Lower leg skin (tissue), 4 donors: ENCODE results near the gene GPC6. TPM values are rescaled to one million over a fixed set of nuclear protein-coding genes. Genes with fewer than 3 reads are reported as not detected.

Source experiments
- DNase-seq, 2 donors: peaks; one replicate each; pipeline ENCODE4 v3.0.0-alpha.2; 2019; ENCODE audit warnings: low spot score in 2 of 2
- H3K4me3 ChIP-seq: fragments of 200-600 bp; sonication (generic); 2 replicates; pipeline ENCODE4 v1.5.1; 2017; ENCODE audit warnings: mild to moderate bottlenecking, low read depth; ENCODE audit not compliant: poor library complexity, severe bottlenecking
- CTCF ChIP-seq, 3 donors: fragments of 450-650 bp; IDR thresholded peaks; one replicate each; pipeline ENCODE4 v1.5.1; 2016; ENCODE audit warnings: antibody characterized with exemption in 3 of 3, mild to moderate bottlenecking in 3 of 3, moderate library complexity in 2 of 3
- POLR2A ChIP-seq, 2 donors: fragments of 450-650 bp; IDR thresholded peaks; one replicate each; pipeline ENCODE4 v1.6.1; 2016 to 2017; ENCODE audit warnings: antibody characterized with exemption in 2 of 2, mild to moderate bottlenecking in 1 of 2, moderate library complexity in 1 of 2
- WGBS, 2 donors: methylation state at CpG; one replicate each; pipeline ENCODE4 v1.1.5; 2018; 5-methylcytosine and 5-hydroxymethylcytosine counted together
- intact Hi-C: fragments of 100-400 bp; cut with DNase I; formaldehyde crosslinking; loops from one replicate; pipeline ENCODE4 v1.15.0; 2023; ENCODE audit warnings: low total_unique reads
- total RNA-seq, 4 donors: library from RNA; depleted of rRNA; stranded (reverse); fragments of >200 nt; gene quantifications; one replicate each; pipeline ENCODE4 v1.1.0, GENCODE V29; 2016

GPC6 gene
- total RNA-seq, 4 donors from 2014 or later, result 1.4 to 5.2 (median 2.5) TPM

DNA sequence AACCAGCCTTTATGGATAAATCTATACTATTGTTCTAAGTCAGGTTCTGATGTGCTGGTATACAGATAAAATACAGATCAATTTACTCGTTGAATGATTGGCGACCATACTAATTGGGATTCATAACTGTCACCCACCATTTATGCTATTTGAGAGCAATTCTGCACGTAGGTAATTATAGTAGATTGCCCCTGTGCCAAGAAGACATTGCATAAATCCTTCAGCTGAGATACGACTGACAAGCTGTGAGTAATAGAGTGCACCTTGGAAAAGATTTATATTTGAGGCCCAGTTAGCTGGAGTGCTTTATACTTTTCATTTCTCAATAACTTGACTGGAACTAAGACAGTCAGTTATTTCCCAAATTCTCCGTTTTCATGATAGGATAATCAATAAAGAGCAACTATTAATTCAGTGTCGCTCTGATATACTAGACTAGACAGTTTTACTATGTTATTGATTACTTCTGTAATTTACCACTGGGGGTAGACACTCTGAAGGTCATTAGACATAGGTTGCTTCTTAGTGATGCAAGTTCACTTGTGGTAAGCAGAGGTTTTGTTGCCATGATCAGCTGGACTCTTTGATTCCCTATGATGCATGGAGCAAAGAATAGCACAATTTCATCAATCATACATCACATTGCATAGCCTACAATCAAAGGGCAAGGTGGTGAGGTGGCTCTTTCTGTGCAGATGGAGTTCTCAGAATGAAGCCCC, 536.3 kb downstream of the GPC6 start:
- intact Hi-C loops, result no loop called here
- DNase-seq, result no peak
- H3K4me3 ChIP-seq, result no peak overlapping the region
- no peak for TF ChIP-seq CTCF (IDR thresholded peaks at IDR 0.05)
- TF ChIP-seq POLR2A (IDR thresholded peaks at IDR 0.05), result no peak
- 71 to 72% methylated on average over 6 of the region's 6 CpGs for WGBS, 2 donors

DNA sequence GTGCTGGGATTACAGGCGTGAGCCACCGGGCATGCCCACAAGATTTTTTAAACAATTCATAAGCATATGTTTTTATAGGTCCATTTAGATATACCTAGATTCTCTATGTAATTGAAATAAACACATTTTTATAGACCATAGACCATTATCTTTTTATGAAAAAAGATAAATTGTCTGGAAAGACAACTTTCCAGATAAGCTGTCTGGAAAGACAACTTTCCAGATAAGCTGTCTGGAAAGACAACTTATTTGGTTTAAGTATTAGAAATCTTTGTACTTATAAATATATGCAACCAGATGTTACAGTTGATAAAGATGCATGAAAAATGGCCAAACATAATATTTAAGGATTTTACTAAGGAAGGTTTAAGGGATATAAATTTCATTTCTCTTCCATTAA, 538.5 kb downstream of the GPC6 start:
- TF ChIP-seq CTCF (IDR thresholded peaks at IDR 0.05) (no peak), POLR2A (IDR thresholded peaks at IDR 0.05) (no peak)
- WGBS, 2 donors, result 95 to 98% methylated on average over 2 of the region's 2 CpGs
- no peak overlapping the region for H3K4me3 ChIP-seq
- intact Hi-C loops, result no loop called here
- no peak for DNase-seq

DNA sequence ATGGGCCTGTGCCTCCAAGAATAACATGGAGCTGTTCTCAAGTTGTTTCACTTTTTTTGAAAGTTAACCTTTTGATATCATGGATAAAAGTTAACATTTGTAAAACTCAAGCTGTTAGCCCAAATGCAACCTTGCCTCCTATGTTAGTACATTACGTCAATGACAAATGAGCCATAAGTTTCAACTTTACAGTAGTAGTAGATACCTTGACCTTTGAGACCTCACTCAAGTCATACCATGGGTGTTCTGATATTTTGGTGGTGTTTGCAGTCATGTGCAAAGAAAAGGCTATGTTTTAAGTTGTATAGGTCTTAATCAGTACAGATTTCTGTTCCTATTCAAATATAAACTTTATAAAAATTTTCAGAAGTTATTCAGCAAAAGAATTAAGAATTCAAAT, 539.2 kb downstream of the GPC6 start:
- H3K4me3 ChIP-seq, result no peak overlapping the region
- no peak for DNase-seq
- intact Hi-C loops, result no loop called here
- no peak for TF ChIP-seq POLR2A (IDR thresholded peaks at IDR 0.05)
- no peak for TF ChIP-seq CTCF (IDR thresholded peaks at IDR 0.05)
- 94 to 95% methylated on average over 1 of the region's 1 CpG for WGBS, 2 donors

- intact Hi-C loops, result no loop called here
- no peak for DNase-seq
- H3K4me3 ChIP-seq, result no peak overlapping the region
- WGBS, 2 donors, result 75 to 85% methylated on average over 3 of the region's 3 CpGs
- TF ChIP-seq CTCF (IDR thresholded peaks at IDR 0.05) (no peak), POLR2A (IDR thresholded peaks at IDR 0.05) (no peak)
Observed at GRCh38 chr13:93766719-93767118, 540.1 kb downstream of the GPC6 start.

DNA sequence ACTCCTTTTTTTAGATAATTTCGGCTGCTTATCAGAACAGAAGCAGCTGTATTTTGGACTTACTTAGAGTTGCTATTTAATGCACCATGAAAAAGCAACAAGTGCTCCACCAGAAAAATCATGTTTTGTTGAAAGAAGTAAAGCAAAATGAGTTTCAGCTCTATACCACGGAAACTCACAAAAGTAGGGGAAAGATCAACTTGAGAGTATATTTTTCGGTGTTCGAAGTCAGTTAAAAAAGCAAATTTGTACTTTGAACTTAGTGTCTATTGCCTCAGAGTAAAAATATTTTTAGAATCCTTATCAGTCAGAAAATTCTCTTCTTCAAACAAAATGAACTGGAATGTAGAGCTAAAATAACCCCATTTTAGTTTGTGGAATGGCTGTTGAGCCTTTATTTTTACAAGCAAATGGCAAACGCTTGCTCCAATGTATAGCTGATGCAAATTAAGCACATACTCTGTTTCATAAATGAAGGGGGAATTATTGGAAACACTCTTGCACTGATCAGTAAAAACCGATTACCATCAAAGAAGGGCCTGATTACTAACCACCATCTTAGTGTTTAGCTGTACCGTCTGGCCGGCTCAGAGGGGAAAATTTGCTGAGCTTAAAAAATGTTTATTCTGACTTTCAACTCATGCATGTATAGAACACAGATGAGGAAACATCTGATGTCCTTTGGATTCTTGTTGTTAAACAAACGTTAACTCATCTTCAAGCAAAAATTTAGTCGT, 540.7 kb downstream of the GPC6 start:
- DNase-seq, result no peak
- intact Hi-C loops, result no loop called here
- TF ChIP-seq CTCF (IDR thresholded peaks at IDR 0.05) (no peak), POLR2A (IDR thresholded peaks at IDR 0.05) (no peak)
- no peak overlapping the region for H3K4me3 ChIP-seq
- WGBS, 2 donors, result 72 to 77% methylated on average over 10 of the region's 10 CpGs
